NCI-H146 (cell line): ENCODE data around the gene SORBS2.
"Not testable (repeated sequence)": the region's sequence is repeated elsewhere in the genome, so short reads cannot be mapped to it uniquely, and the experiment has no call there.

Source experiments
- DNase-seq: peaks from one replicate; lab custom pipeline; 2025; lab: John Stamatoyannopoulos, UW

The SORBS2 gene, protein sequence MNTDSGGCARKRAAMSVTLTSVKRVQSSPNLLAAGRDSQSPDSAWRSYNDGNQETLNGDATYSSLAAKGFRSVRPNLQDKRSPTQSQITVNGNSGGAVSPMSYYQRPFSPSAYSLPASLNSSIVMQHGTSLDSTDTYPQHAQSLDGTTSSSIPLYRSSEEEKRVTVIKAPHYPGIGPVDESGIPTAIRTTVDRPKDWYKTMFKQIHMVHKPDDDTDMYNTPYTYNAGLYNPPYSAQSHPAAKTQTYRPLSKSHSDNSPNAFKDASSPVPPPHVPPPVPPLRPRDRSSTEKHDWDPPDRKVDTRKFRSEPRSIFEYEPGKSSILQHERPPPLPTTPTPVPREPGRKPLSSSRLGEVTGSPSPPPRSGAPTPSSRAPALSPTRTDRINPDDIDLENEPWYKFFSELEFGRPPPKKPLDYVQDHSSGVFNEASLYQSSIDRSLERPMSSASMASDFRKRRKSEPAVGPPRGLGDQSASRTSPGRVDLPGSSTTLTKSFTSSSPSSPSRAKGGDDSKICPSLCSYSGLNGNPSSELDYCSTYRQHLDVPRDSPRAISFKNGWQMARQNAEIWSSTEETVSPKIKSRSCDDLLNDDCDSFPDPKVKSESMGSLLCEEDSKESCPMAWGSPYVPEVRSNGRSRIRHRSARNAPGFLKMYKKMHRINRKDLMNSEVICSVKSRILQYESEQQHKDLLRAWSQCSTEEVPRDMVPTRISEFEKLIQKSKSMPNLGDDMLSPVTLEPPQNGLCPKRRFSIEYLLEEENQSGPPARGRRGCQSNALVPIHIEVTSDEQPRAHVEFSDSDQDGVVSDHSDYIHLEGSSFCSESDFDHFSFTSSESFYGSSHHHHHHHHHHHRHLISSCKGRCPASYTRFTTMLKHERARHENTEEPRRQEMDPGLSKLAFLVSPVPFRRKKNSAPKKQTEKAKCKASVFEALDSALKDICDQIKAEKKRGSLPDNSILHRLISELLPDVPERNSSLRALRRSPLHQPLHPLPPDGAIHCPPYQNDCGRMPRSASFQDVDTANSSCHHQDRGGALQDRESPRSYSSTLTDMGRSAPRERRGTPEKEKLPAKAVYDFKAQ (N-terminal part only)

DNA sequence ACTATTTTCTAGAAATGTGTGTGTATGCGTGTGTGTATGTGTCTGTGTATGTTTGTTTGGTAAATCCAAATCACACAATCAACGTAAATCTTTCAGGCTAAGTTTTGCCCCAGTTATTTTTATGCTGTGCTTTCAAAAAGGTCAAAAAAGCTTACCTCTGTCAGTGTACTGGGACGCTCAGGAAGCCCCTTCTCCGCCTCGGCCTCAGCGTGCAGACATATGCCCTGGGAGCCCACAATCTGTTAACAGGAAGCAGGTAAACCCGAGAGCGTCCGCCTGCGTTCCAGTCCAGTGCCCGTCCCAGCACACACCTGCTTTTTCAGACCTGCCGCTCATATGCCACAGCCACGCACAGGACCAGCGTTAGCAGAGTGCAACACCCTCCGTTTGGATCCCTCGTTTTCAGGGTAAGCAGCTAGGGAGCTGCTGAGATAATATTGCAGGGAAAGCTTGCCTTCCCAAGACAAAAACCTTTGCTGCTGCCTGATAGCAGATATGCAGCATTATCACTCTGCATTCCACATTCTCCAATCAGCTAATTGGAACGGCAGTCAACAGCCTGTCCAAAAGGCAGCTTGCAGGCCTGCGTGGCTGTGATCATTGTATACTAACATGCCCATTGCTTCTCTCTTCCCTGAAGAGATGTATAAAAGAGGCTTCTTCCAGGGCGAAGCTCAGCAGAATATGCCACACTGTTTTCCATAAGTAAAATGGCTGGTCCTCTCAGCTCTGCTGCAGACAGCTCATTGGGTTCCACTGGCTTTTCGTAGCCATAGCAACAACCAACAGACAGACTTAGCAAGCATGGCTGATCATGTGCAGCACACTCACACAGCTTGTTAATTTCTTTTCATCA, at the start of gene SORBS2:
Gene SORBS2, minus strand, starts transcription at position 686 of the 856 bp plus-strand sequence. CDS start 121,623 bp downstream, outside the sequence.
- peak; percentile 49 for DNase-seq

DNA sequence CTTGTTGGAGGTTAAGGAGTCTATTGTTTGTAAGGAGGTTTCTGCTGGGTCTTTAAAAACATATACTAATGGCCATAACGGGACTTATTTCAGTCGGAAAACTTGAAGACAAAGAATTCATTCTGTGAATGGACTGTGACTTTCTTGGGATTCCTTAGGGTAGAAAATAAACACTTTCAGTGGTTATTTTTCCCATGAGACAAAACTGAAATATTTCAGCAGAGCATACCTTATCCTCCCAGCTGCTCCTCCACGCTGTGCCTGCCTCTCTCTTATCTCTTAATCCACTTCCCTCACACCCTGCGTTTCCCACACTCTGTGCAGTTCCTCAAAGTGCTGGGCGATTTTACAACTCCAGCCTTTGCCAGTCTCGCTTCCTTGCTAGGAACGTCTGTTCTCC, 47.1 kb upstream of the SORBS2 start:
- DNase-seq = no peak

DNA sequence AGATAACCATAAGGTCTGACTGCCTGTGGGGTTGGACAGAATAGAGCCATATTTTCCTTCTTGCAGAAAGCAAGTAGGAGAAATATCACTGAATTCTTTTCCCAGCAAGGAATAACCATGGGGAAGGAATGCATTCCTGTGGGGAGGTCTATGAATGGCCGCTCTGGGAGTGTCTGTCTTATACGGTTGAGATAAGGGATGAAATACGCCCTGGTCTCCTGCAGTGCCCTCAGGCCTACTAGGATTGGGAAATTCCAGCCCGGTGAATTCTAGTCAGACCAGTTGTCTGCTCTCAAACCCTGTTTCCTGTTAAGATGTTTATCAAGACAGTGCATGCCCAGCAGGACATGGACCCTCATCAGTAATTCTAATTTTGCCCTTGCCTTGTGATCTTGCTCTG, 45.6 kb upstream of the SORBS2 start:
- DNase-seq = not testable (repeated sequence)

DNA sequence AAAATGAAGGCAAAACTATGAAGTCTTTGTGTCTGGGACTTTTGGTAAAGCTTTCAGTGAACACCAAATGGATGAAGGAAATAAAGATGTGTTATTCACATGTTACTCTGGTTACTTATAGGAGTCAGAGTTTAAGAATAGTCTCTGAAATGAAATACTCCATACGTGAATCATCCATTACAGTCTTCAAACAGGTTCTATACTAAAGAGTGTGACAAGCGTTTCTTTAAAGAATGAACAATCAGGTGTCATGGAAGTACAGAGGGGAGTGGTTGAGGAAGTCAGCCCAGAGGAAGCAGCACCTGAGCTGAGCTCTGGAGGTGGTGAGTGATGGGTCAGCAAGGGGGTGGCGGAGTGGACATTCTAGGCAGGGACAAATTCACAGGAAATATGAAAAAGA, 41.8 kb upstream of the SORBS2 start:
- no peak for DNase-seq

DNA sequence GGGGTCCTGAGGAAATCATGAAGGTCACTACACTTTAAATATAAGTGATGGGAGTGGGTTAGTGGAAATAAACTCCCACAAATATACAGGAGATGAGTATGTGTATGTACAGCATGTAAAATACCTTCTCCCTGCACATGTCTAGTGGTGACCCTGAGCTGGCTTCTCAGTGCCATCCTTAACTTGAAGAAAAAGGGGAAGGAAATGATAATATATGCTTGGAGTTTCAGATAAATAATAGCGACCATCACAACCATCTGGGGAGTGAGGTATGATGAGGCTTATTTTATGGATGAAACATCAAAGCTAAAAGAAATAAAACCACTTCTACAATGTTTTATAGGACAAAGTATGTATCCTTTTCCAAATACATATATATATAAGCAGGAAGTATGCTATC, 41.0 kb upstream of the SORBS2 start:
- DNase-seq = no peak

DNA sequence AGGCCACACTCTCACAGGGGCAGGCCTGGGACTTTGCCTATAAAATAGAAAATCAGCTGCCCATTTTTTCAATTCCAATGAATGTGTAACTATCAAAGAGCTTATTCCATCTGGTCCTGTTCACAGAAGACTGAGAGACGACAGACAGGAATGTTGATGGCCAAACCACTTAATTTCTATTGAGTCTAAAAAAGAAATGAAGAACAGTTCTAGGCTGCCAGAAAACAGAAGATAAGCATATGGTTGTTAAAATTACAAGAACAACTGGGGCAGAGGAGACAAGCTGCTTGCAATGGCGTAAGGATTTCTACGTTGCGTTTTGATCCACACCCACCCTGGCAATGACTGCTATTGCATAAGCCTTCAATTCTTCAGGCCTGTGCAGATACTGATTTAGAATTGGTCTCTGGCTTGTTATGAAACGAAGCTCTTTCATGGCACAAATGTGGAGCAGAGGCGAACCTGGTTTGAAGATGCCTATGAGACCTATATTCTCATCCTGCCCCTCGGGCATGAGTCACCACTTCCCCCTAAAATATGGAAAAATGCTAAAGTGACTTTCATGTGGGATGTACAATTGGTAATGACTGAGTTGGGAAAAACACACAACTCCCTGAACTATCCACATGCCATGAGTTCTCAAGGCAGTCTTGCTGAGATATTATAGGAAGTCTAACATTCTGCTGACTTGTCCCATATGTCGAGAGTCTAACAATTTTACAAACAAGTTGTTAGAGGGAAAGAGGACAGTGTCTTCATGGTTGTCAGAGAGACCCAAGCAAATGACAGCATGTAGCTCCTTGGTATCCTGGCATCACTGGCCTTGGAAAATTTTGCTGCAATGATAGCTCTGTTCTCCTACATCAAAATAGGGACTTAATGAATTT, 37.9 kb upstream of the SORBS2 start:
- no peak for DNase-seq

DNA sequence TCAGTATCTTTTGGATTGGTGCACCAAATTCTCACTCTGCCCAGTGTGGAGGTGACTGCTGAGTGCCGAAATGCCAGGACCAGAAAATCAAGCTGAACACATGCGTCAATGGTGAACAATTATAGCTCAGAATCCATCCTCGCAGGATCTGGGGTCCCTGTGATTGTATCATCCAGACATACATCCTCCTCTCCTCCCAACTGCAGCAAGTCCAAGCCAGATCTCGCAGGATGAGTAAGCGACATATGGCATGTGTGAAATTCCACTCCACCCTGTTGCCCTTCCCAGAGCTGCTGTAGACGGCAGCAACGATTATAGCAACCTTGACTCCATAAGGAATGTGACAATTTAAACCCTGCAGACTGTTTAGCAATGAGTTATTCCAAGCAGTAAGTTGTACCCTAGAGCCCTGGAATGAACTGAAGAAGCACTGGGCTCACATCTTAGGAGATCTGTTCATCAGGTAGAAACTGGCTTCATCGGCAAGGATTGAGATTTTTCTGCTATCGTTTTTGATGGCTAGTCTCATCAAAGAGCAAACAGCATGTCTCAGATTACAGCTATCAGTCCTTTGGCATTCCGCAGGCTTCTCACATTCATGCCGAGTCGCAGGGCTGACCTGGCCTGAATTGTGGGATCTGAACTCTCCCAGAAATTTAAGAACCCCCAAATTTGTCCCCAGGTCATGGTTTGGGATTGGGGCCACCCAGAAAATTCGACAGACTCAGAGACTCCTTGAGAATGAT, 35.5 kb upstream of the SORBS2 start:
- no peak for DNase-seq

DNA sequence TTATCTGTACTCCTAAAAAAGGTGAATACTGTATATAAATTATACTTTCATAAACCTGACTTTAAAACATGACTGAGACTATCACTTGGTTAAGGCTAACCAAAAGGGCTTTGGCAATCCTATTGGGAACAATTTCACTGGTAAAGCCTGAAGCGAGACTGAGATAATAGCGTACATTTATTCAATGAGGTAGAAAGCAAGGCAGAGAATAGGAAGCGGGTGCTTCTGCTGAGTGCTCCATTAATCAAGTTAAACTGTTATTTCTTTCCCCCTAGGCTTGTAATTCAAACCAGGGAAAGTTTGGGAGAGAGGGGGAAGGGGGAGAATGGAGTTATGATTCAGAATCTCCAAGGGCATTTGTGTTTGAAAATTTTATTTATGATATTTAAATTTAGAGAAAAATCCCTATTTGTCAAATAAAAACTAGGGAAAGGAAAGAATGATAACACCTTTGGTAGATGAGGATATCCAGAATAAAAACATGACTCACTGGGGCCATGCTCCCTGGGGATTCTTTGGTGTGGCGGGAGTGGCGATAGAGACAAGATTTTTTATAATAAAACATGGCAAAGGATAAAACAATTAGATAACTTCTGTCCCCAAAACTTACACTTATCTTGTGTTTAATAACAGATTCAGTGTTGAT, 34.6 kb upstream of the SORBS2 start:
- no peak for DNase-seq

DNA sequence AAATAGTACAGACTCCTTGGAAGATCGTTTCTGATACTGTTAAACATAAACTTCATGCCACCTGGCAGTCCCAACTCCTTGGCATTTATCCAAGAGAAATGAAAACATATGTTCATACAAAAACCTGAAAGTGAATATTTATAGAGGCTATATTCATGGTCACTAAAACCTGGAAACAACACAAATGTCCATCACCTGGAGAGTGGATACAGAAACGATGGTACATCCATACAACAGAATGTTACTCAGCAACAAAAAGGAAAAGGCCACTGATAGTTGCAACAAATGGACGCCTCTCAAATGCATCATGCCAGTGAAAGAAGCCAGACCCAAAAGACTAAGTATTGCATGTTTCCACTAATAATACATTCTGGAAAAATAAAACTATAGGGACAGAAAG, 34.0 kb upstream of the SORBS2 start:
- DNase-seq = no peak

DNA sequence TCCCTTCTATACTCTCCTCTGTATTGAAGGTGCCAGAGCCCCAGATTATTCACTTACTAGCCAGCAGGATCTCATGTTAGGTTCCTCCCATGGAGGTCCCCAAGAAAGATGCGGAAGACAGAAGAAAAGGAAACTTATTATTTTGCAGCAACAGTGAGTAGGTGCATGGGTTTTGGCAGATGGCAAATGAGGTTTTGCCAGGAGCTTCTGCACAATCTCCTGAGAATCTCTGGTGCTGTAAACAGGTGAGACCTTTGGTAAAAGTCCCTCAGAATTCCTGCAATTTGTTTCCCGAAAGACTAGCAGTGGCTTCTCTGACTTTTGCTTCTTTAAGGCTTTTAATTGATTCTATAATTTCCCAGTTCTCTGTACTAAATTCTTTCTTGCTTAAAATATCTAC, 29.5 kb upstream of the SORBS2 start:
- DNase-seq = no peak

DNA sequence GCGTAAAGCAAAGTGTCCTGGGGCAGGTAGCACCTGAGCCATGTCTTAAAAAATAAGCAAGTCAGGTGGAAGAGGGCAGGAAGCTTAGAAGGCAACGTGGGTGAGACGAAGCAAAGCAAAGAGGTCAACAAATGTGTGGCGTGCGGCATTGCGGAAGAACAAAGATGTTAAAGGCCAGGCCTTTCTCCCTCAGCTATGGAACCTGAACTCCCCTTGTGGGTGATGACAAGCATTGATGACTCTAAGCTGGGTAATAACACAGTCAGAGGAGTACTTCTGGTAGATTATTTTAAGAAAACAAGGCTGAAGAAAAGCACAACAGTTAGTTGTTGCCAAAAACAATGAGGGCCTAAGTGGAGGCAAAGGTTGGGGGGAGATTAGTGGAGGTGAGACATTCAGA, 29.0 kb upstream of the SORBS2 start:
- no peak for DNase-seq

DNA sequence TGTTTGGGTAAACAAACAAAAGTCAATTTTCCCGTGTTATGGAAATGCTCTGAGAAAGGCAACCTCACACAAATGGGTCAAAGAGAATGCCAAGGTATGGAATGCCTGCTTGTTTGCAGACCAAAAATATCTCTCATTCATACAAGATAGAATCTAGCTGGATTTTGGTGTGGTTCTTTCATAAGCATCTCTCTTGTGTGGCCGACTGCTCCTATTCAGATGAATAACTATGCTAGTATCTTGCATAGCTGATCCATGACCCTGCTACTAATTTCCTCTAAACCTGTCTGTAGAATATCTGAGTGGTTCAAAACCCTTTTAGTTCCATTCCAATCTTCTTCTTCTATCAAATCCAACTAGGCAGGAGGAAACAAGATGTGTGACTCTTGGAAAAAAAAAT, 28.2 kb upstream of the SORBS2 start:
- DNase-seq = no peak

DNA sequence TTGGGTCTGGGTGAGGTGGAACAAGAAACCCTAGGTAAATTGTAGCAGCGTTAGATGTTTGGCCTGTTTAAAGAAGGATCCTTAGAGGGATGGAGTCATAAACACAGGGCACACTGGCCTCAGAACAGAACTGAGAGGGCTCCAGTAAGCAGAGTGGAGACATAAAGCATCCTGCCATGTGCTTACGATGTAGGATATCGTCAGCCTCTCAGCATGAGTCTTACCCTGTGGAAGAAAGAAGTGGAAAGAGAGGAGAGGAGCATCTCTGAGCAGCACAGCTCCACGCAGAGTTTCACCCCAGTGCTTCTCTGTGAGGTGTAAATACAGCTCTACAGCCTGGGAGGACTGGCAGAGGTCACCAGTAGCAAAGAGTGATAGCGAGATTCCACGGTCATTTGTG, 27.8 kb upstream of the SORBS2 start:
- DNase-seq = no peak

DNA sequence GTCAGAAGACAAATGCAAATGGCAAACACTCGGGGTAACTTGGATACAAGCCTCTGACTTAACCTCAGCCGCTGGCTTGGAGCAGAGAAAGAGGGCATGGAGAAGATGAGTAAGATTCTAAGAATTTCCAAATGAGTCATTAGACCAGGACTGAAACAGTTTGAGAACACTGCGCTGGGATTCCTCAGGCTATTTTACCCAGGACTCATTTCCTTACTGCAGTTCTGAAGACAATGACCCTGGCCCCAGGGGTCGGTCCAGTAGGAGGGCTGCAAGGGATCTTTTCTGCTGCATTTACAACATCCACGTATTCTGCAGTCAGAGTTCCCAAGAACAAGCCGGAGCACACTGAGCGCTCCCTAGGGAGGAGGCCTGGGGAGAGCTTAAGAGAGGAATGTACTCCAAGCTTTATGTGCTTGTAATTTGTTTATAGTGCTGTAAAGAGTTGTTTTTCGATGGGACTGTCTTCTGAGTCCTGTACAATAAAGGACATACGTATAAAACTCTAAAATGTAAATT, 27.3 kb upstream of the SORBS2 start:
- no peak for DNase-seq

DNA sequence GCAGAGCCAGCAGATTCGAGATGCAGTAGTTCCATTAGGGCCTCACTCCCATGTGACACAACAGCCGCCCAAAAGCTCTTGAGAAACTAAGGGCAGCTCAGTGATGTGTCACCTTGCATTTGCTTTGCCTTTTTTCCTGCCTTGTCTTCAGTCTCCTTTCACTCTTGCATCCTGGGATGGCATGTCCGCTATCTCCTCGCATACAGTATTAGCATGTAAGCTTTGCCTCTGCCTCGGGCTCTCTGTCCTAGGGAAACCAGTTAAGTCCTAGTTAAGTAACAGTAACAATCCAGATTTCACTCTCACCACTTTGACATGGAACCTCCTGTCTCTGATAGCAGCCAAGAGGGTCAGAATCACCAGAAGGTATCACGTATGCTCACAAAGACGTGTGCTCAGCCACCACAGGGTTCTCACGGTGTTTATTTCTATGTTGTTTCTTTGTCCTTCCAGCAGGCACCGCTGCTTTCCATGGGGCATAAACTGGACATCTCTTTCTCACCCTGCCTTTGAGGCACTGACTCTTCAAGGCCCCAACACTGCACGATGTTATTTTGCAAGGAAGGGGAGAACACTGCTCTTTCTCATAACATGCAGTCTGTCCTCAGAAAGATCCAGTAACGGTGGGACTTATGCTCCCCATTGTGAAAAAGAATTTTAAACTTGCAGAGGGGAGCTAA, 26.7 kb upstream of the SORBS2 start:
- no peak for DNase-seq

DNA sequence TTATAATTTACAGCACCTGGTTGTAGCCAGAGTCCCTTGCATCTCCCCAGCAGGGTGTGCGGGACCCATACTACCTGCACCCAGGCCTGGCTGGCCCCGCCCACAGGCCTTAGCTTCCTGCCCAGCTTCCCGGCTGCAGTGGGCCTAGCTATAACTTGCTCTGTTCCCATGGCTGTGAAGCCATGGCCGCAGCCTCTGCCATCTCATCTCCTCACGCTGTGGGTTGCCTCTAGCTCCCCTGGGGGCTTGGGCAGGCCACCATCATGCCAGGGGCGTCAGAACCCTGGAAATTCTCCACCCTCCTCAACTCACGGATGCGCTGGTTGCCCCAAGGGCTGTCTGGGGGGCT, 26.1 kb upstream of the SORBS2 start:
- DNase-seq = no peak

DNA sequence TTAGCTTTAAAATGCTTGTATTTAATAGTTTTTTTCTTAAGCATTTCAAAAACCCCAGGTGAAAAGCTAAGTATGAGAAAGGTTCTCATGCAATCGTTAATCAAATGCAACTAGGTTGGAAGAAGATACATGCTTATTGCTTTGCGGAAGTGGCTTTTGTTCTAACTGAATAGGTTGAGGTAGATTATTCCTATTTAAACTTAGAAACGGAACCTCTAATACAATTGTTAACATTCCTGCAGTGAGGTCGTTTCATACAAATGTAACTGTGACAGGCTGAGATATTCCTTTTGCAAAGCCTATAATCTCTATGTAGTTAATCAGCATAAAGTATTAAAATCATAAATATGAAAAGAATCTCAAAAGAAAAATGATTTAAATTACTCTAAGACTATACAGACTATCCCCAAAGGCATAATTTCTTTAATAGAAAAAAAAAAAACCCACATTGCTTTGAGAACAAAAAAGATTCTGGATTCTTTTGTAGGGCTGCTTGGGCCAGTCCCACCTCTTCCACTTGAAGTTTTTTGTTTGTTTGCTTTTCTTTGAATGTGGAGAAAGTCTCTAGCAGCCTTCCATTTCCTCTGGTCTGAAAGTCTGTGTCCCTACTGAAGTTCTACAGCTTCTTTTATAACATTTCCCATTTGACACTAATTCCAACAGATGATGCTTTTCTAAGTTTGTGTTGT, 25.6 kb upstream of the SORBS2 start:
- DNase-seq = no peak
